ENCODE data around the gene ARID1B.
A peak's percentile ranks its signal among the peaks of the same experiment; 100 is the strongest.

ARID1B gene

GRCh38 chr6:156857573-156857972 is 80.4 kb downstream of the ARID1B start:
- no peak for DNase-seq

GRCh38 chr6:156859686-156860085 is 82.5 kb downstream of the ARID1B start:
- DNase-seq = no peak

- no peak for DNase-seq
These were observed 85.5 kb downstream of the ARID1B start for GRCh38 chr6:156862711-156863110.

- no peak for DNase-seq
These were observed 86.3 kb downstream of the ARID1B start for GRCh38 chr6:156863504-156863903.

- no peak for DNase-seq
These were observed 87.4 kb downstream of the ARID1B start for GRCh38 chr6:156864557-156864956.

DNA sequence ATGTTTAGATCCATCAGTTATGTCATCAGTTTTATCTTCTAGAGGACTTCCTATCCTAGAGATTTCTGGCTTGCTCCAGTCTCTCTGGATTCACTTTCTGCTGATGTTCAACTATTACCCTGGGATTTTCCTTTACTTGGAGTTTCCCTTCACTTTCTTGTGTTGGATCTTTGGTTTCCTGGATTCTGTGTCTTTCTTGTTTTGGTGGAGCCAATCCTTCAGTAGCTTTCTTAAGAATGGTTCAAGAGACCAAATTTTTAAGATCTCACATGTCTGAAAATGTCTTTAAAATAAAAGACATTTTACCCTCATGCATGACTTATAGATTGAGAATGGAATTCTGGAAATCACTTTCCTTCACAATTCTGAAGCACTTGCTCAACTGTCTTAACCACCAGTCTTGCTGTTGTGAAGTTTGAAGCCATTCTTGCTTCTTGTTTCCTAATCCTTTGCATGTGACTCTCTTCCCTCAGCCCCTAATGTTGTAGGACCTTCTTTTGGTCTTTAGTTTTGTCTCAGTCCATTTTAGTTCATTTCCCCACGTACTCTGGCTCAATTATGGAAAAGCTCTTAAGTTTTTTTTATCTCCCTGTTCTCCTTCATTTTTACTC is 87.9 kb downstream of the ARID1B start:
- no peak for DNase-seq

- DNase-seq = no peak
These were observed 89.2 kb downstream of the ARID1B start for GRCh38 chr6:156866220-156867015.

GRCh38 chr6:156867121-156867520 is 89.9 kb downstream of the ARID1B start:
- no peak for DNase-seq

DNA sequence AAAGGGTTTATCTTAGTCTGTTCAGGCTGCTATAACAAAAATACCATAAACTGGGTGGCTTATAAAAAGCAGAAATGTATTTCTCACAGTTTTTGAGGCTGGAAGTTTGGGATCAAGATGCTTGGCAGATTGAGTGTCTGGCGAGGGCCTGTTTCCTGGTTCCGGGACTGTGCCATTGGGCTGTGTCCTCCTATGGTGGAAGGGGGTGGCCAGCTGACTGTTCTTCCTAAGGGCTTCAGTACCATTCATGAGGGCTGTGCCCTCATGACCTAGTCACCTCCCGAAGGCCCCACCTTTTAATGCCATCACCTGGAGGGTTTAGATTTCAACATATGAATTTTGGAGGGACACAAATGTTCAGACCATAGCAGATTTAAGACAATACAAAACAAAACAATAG is 91.2 kb downstream of the ARID1B start:
- DNase-seq = no peak

DNA sequence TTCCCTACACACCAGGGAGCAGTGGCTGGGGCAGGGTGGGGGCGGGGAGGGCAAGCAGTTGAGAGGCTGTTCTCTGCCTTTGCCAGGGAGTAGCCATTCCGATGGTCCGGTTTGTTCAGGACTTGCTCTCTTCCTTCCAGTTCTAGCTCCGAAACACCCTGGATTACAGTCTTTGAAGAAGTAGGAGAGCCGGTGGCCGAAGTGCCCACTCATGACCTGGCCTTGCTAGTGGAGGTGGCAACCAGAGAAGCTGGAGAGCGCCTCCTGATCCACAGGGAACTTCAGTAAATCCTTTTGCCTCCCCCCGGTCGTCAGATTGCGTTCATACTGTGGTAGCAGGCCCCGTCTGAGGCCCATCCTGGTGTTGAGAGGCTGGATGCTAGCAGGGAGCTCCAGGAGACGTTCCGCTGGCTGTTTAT is 92.8 kb downstream of the ARID1B start:
- peak; percentile 70 for DNase-seq

- no peak for DNase-seq
These were observed 93.9 kb downstream of the ARID1B start for GRCh38 chr6:156870924-156871539.

- DNase-seq = no peak
These were observed 95.7 kb downstream of the ARID1B start for GRCh38 chr6:156872903-156873302.

GRCh38 chr6:156873654-156874380 is 96.6 kb downstream of the ARID1B start:
- DNase-seq = no peak

GRCh38 chr6:156875062-156875461 is 97.9 kb downstream of the ARID1B start:
- no peak for DNase-seq

- peak; percentile 67 for DNase-seq
These were observed 99.1 kb downstream of the ARID1B start for GRCh38 chr6:156876302-156876701.

- DNase-seq = no peak
These were observed 100.1 kb downstream of the ARID1B start for GRCh38 chr6:156877126-156877863.

- no peak for DNase-seq
These were observed 101.5 kb downstream of the ARID1B start for GRCh38 chr6:156878681-156879080.

- no peak for DNase-seq
These were observed 102.0 kb downstream of the ARID1B start for GRCh38 chr6:156879186-156879585.

GRCh38 chr6:156879591-156879990 is 102.4 kb downstream of the ARID1B start:
- no peak for DNase-seq

GRCh38 chr6:156880913-156881312 is 103.7 kb downstream of the ARID1B start:
- peak; percentile 79 for DNase-seq

- no peak for DNase-seq
These were observed 104.8 kb downstream of the ARID1B start for GRCh38 chr6:156881687-156882629.

Data from islet precursor cell (in vitro differentiated cells).